GM23338 (cell line): Measurements from ENCODE around the gene ITGB7. TPM values are rescaled to one million over a fixed set of nuclear protein-coding genes. Genes with fewer than 3 reads are reported as not detected.

ENCODE experiments used
- ATAC-seq: fragments of 200-7000 bp; cut with Tn5 transposase; 3 replicates; pipeline ENCODE4 v1.9.1; 2020
- DNase-seq: peaks from one replicate; pipeline ENCODE4 v3.0.0-alpha.2; 2015; ENCODE audit warnings: low spot score
- H2AFZ ChIP-seq: fragments of 200-600 bp; sonication (generic); 2 replicates; pipeline ENCODE4 v1.8.0; 2016; ENCODE audit warnings: antibody characterized with exemption, mild to moderate bottlenecking, moderate library complexity
- H3F3A ChIP-seq: fragments of 200-600 bp; sonication (generic); replicated peaks from 2 replicates; pipeline ENCODE4 v1.8.0; 2017; ENCODE audit warnings: antibody characterized with exemption, mixed run types, low read depth
- H3K27ac ChIP-seq: fragments of 200-600 bp; sonication (generic); 2 replicates; pipeline ENCODE4 v1.6.1; 2016; ENCODE audit warnings: low read depth
- H3K27me3 ChIP-seq: fragments of 200-600 bp; sonication (generic); 2 replicates; pipeline ENCODE4 v1.8.0; 2016; ENCODE audit warnings: mild to moderate bottlenecking, mixed run types, moderate library complexity; ENCODE audit not compliant: insufficient read depth
- H3K36me3 ChIP-seq: fragments of 200-600 bp; sonication (generic); 2 replicates; pipeline ENCODE4 v1.8.0; 2016; ENCODE audit warnings: mild to moderate bottlenecking; ENCODE audit not compliant: insufficient read depth
- H3K4me1 ChIP-seq: fragments of 200-600 bp; sonication (generic); 2 replicates; pipeline ENCODE4 v1.8.0; 2016; ENCODE audit warnings: mild to moderate bottlenecking, moderate library complexity; ENCODE audit not compliant: insufficient read depth
- H3K4me2 ChIP-seq: fragments of 200-600 bp; sonication (generic); 2 replicates; pipeline ENCODE4 v1.7.1; 2017; ENCODE audit warnings: mixed run types
- H3K4me3 ChIP-seq: fragments of 200-600 bp; sonication (generic); 2 replicates; pipeline ENCODE4 v1.6.1; 2016; ENCODE audit warnings: mixed run types
- H3K79me2 ChIP-seq: fragments of 200-600 bp; sonication (generic); replicated peaks from 2 replicates; pipeline ENCODE4 v1.8.0; 2017; ENCODE audit warnings: mild to moderate bottlenecking; ENCODE audit not compliant: insufficient read depth
- H3K9me2 ChIP-seq: fragments of 200-600 bp; sonication (generic); 2 replicates; pipeline ENCODE4 v1.8.0; 2017; ENCODE audit not compliant: insufficient read depth
- H4K20me1 ChIP-seq: fragments of 200-600 bp; sonication (generic); replicated peaks from 2 replicates; pipeline ENCODE4 v1.8.0; 2017; ENCODE audit warnings: mild to moderate bottlenecking; ENCODE audit not compliant: insufficient read depth
- H3K27ac Mint-ChIP-seq: 2 replicates; pipeline ENCODE4 v1.8.0; 2020; ENCODE audit warnings: inconsistent platforms, mild to moderate bottlenecking, moderate library complexity, mixed read lengths
- H3K27me3 Mint-ChIP-seq: 3 replicates; pipeline ENCODE4 v1.8.0; 2022; ENCODE audit warnings: low read depth, mild to moderate bottlenecking, moderate library complexity, mixed read lengths, inconsistent platforms; ENCODE audit not compliant: insufficient read depth, poor library complexity
- H3K36me3 Mint-ChIP-seq: 3 replicates; pipeline ENCODE4 v1.8.0; 2021; ENCODE audit warnings: low read depth, mild to moderate bottlenecking, inconsistent platforms, moderate library complexity, mixed read lengths
- H3K4me1 Mint-ChIP-seq: 3 replicates; pipeline ENCODE4 v1.8.0; 2020; ENCODE audit warnings: mild to moderate bottlenecking, inconsistent platforms, mixed read lengths
- H3K4me3 Mint-ChIP-seq: 3 replicates; pipeline ENCODE4 v1.8.0; 2021; ENCODE audit warnings: moderate library complexity, mild to moderate bottlenecking, inconsistent platforms, mixed read lengths
- H3K9me3 Mint-ChIP-seq: 3 replicates; pipeline ENCODE4 v1.8.0; 2020; ENCODE audit warnings: moderate library complexity, mild to moderate bottlenecking, inconsistent platforms, mixed read lengths
- CREB1 ChIP-seq: fragments of 250-450 bp; sonication (Bioruptor Pico); IDR thresholded peaks from 2 replicates; pipeline ENCODE4 v1.5.0; 2020; ENCODE audit warnings: low read depth, mild to moderate bottlenecking, moderate library complexity
- polyA plus RNA-seq: library from polyadenylated mRNA; unstranded; fragments of >200 nt; fragmentation: Nextera tagmentation; extraction: Ambion mirVana; gene quantifications from 2 replicates; pipeline ENCODE4 v1.2.1, GENCODE V29; 2016
- total RNA-seq: library from RNA; depleted of rRNA; stranded (reverse); fragments of >200 nt; shearing (Covaris generic); gene quantifications from 2 replicates; pipeline ENCODE4 v1.2.3, GENCODE V29; 2014
- TF ChIP-seq, protein P1 (sequence below): fragments of 250-450 bp; sonication (Bioruptor Pico); IDR thresholded peaks from 2 replicates; pipeline ENCODE4 v1.5.0; 2020; ENCODE audit warnings: mild to moderate bottlenecking, moderate library complexity
- TF ChIP-seq, protein P2 (sequence below), 2 experiments: fragments of 200-600 bp in 1 of 2; sonication (generic) in 1 of 2; conservative IDR thresholded peaks; 2 replicates each; pipeline versions ENCODE4 v1.5.1 to v1.6.1; 2016 to 2017; ENCODE audit warnings: antibody characterized with exemption in 2 of 2, low read depth in 2 of 2, mild to moderate bottlenecking in 2 of 2, moderate library complexity in 1 of 2

Gene ITGB7
- total and polyA plus RNA-seq, 2 experiments from 2014 or later = 0.32 TPM; not detected in 1

DNA sequence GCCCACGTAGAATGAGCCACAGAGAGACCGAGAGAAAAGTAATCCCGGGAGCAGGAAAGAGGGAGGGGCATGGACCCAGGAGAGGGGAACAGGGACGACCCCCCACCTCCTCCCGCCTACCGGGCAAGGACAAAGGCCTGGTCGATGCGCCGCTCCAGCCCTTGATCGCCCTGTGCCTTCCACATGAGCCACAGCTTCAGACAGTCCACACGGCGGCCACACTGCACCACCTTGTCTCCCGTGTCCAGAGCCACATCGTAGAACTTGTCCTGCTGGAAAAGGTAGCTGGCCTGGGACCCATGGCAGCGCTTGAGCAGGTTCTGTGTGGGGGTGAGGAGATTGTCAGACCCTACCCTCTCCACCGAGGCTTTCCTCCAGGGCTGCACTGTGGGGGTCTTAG is 47.1 kb downstream of the ITGB7 start (continued):
- TF ChIP-seq, protein P1, sequence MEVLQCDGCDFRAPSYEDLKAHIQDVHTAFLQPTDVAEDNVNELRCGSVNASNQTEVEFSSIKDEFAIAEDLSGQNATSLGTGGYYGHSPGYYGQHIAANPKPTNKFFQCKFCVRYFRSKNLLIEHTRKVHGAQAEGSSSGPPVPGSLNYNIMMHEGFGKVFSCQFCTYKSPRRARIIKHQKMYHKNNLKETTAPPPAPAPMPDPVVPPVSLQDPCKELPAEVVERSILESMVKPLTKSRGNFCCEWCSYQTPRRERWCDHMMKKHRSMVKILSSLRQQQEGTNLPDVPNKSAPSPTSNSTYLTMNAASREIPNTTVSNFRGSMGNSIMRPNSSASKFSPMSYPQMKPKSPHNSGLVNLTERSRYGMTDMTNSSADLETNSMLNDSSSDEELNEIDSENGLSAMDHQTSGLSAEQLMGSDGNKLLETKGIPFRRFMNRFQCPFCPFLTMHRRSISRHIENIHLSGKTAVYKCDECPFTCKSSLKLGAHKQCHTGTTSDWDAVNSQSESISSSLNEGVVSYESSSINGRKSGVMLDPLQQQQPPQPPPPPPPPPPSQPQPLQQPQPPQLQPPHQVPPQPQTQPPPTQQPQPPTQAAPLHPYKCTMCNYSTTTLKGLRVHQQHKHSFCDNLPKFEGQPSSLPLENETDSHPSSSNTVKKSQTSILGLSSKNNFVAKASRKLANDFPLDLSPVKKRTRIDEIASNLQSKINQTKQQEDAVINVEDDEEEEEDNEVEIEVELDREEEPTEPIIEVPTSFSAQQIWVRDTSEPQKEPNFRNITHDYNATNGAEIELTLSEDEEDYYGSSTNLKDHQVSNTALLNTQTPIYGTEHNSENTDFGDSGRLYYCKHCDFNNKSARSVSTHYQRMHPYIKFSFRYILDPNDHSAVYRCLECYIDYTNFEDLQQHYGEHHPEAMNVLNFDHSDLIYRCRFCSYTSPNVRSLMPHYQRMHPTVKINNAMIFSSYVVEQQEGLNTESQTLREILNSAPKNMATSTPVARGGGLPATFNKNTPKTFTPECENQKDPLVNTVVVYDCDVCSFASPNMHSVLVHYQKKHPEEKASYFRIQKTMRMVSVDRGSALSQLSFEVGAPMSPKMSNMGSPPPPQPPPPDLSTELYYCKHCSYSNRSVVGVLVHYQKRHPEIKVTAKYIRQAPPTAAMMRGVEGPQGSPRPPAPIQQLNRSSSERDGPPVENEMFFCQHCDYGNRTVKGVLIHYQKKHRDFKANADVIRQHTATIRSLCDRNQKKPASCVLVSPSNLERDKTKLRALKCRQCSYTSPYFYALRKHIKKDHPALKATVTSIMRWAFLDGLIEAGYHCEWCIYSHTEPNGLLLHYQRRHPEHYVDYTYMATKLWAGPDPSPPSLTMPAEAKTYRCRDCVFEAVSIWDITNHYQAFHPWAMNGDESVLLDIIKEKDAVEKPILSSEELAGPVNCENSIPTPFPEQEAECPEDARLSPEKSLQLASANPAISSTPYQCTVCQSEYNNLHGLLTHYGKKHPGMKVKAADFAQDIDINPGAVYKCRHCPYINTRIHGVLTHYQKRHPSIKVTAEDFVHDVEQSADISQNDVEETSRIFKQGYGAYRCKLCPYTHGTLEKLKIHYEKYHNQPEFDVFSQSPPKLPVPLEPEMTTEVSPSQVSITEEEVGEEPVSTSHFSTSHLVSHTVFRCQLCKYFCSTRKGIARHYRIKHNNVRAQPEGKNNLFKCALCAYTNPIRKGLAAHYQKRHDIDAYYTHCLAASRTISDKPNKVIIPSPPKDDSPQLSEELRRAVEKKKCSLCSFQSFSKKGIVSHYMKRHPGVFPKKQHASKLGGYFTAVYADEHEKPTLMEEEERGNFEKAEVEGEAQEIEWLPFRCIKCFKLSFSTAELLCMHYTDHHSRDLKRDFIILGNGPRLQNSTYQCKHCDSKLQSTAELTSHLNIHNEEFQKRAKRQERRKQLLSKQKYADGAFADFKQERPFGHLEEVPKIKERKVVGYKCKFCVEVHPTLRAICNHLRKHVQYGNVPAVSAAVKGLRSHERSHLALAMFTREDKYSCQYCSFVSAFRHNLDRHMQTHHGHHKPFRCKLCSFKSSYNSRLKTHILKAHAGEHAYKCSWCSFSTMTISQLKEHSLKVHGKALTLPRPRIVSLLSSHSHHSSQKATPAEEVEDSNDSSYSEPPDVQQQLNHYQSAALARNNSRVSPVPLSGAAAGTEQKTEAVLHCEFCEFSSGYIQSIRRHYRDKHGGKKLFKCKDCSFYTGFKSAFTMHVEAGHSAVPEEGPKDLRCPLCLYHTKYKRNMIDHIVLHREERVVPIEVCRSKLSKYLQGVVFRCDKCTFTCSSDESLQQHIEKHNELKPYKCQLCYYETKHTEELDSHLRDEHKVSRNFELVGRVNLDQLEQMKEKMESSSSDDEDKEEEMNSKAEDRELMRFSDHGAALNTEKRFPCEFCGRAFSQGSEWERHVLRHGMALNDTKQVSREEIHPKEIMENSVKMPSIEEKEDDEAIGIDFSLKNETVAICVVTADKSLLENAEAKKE = no peak

DNA sequence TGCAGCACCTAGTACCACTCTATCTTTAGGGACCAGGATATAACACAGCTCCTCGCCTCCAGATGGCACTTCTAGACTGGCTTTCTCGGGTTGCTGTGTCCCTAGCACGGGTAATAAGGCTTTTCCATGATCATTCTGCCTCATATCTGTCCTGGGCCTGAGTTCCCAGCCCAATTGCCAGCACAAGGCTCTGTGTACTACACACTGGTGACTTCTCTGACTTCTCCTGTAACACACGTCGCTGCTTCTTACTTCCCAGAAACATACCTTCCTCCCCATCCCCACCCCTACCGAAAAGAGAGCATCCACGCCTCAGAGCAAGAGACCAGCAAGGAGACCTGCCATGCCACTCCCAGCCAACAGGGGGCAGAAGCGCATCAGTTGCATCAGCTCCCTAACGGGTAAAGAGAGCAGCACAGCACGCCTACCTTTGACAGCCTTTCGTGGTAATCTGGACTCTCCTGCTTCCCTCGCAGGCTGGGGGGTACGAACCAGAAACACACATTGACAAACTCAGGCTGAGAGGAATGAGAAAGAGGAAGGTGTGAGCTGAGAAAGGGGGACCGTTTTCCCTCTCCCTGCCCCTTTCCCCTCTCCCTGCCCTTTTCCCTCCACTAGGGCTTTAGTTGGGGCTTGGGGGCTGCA is 47.7 kb downstream of the ITGB7 start:
- no peaks in the 10 kb centered on the region for H3K36me3 ChIP-seq
- H3K36me3 Mint-ChIP-seq = no peaks in the 10 kb centered on the region
- peak overlapping the region; percentile 74 for H3K4me2 ChIP-seq
- peaks cover 34% of the 10 kb centered on the region for H3K27me3 ChIP-seq
- H3K27me3 Mint-ChIP-seq = peaks cover 25% of the 10 kb centered on the region
- ATAC-seq = peak; percentile 96
- TF ChIP-seq, protein P2, sequence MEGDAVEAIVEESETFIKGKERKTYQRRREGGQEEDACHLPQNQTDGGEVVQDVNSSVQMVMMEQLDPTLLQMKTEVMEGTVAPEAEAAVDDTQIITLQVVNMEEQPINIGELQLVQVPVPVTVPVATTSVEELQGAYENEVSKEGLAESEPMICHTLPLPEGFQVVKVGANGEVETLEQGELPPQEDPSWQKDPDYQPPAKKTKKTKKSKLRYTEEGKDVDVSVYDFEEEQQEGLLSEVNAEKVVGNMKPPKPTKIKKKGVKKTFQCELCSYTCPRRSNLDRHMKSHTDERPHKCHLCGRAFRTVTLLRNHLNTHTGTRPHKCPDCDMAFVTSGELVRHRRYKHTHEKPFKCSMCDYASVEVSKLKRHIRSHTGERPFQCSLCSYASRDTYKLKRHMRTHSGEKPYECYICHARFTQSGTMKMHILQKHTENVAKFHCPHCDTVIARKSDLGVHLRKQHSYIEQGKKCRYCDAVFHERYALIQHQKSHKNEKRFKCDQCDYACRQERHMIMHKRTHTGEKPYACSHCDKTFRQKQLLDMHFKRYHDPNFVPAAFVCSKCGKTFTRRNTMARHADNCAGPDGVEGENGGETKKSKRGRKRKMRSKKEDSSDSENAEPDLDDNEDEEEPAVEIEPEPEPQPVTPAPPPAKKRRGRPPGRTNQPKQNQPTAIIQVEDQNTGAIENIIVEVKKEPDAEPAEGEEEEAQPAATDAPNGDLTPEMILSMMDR (conservative IDR thresholded peaks at IDR 0.05; ENCODE audit: low read depth in 2 of 2) = peak; percentile 98
- TF ChIP-seq CREB1 (CRISPR knock-in tag) = no peak
- H3K79me2 ChIP-seq = no peaks in the 10 kb centered on the region
- H3K4me1 ChIP-seq = peaks cover 4% of the 10 kb centered on the region; the same call in 1 of the 2 replicates
- no peaks in the 10 kb centered on the region for H4K20me1 ChIP-seq
- peaks cover 11% of the 10 kb centered on the region for H3K4me1 Mint-ChIP-seq
- H3F3A ChIP-seq = 0 out of 2 replicates have a peak, but pooled peaks cover 5% of the 10 kb centered on the region
- H3K27ac ChIP-seq = no peak overlapping the region
- peak; percentile 93 for DNase-seq
- peak overlapping the region; percentile 44 for H2AFZ ChIP-seq
- H3K9me2 ChIP-seq = no peaks in the 10 kb centered on the region
- no peak overlapping the region for H3K27ac Mint-ChIP-seq
- no peaks in the 10 kb centered on the region for H3K9me3 Mint-ChIP-seq
- peak overlapping the region; percentile 43 for H3K4me3 Mint-ChIP-seq
- H3K4me3 ChIP-seq = peak overlapping the region; percentile 29
